Activated T-cell treated with anti-CD3 and anti-CD28 coated beads, Interleukin-2, amount 50 U/mL, for 48 hours (primary cell): Measurements from ENCODE around the gene H6PD.

ENCODE experiments used
- DNase-seq, 2 experiments: peaks; one replicate each; pipeline ENCODE4 v3.0.0-alpha.2; 2020

The H6PD gene

GRCh38 chr1:9207715-9208114 is 26.9 kb upstream of the H6PD start:
- no peak for DNase-seq

GRCh38 chr1:9211291-9211811 is 23.2 kb upstream of the H6PD start:
- DNase-seq: no peak

- DNase-seq: no peak
These were observed 21.8 kb upstream of the H6PD start for GRCh38 chr1:9212735-9213134.

- DNase-seq: no peak
These were observed 20.6 kb upstream of the H6PD start for GRCh38 chr1:9213956-9214355.

GRCh38 chr1:9218917-9219316 is 15.7 kb upstream of the H6PD start:
- DNase-seq: no peak

GRCh38 chr1:9222846-9223625 is 11.5 kb upstream of the H6PD start:
- DNase-seq: no peak

- no peak for DNase-seq
These were observed 9.7 kb upstream of the H6PD start for GRCh38 chr1:9224664-9225410.

- DNase-seq: no peak
These were observed 9.2 kb upstream of the H6PD start for GRCh38 chr1:9225411-9225785.

- no peak for DNase-seq
These were observed 6.0 kb upstream of the H6PD start for GRCh38 chr1:9228609-9229008.

- DNase-seq: no peak
These were observed 5.0 kb upstream of the H6PD start for GRCh38 chr1:9229549-9229948.

- no peak for DNase-seq
These were observed 3.6 kb upstream of the H6PD start for GRCh38 chr1:9230869-9231533.

GRCh38 chr1:9231648-9232332 is 2.8 kb upstream of the H6PD start:
- DNase-seq: no peak

- DNase-seq: no peak
These were observed 1.2 kb upstream of the H6PD start for GRCh38 chr1:9233241-9233941.

- no peak for DNase-seq
These were observed 692 bp upstream of the H6PD start for GRCh38 chr1:9233942-9234222.

GRCh38 chr1:9235096-9235459 is 504 bp downstream of the H6PD start:
- DNase-seq: no peak

GRCh38 chr1:9235560-9235959 is 986 bp downstream of the H6PD start:
- DNase-seq: no peak

- no peak for DNase-seq
These were observed 3.6 kb downstream of the H6PD start for GRCh38 chr1:9238134-9238533.

- no peak for DNase-seq
These were observed 4.0 kb downstream of the H6PD start for GRCh38 chr1:9238550-9238949.

GRCh38 chr1:9239622-9240401 is 5.2 kb downstream of the H6PD start:
- DNase-seq: peak; percentile 68 to 75

GRCh38 chr1:9240914-9241820 is 6.6 kb downstream of the H6PD start:
- no peak for DNase-seq

GRCh38 chr1:9241891-9242290 is 7.3 kb downstream of the H6PD start:
- no peak for DNase-seq
